BE2C (cell line): Measurements from ENCODE around the gene DENND6A.
"Not testable (repeated sequence)": the region's sequence is repeated elsewhere in the genome, so short reads cannot be mapped to it uniquely, and the experiment has no call there.

ENCODE experiments used
- DNase-seq: peaks from one replicate; pipeline ENCODE4 v3.0.0-alpha.2; 2020
- H3K27me3 ChIP-seq: fragments of 250-450 bp; sonication (Bioruptor Pico); 2 replicates; pipeline ENCODE4 v1.5.1; 2020; ENCODE audit warnings: mild to moderate bottlenecking
- H3K36me3 ChIP-seq: fragments of 250-450 bp; sonication (Bioruptor Pico); 2 replicates; pipeline ENCODE4 v1.5.1; 2020; ENCODE audit warnings: mild to moderate bottlenecking
- H3K4me1 ChIP-seq: fragments of 250-450 bp; sonication (Bioruptor Pico); 2 replicates; pipeline ENCODE4 v1.5.1; 2020
- H3K4me3 ChIP-seq: 2 replicates; pipeline ENCODE4 v1.5.1; 2011; ENCODE audit warnings: low read depth, low read length
- H3K9me3 ChIP-seq: fragments of 250-450 bp; sonication (Bioruptor Pico); 2 replicates; pipeline ENCODE4 v1.5.1; 2020
- CTCF ChIP-seq: IDR thresholded peaks from 2 replicates; pipeline ENCODE4 v1.5.1; 2012; ENCODE audit warnings: mild to moderate bottlenecking, low read depth, low read length

The DENND6A gene

GRCh38 chr3:57644740-57645139 is 48.1 kb downstream of the DENND6A start:
- no peak for DNase-seq
- TF ChIP-seq CTCF, result no peak
- Histone ChIP-seq H3K27me3 (no peaks in the 10 kb centered on the region), H3K4me1 (no peaks in the 10 kb centered on the region), H3K36me3 (no peaks in the 10 kb centered on the region), H3K4me3 (no peak overlapping the region), H3K9me3 (no peaks in the 10 kb centered on the region)

- H3K4me3 ChIP-seq, result no peak overlapping the region
- no peaks in the 10 kb centered on the region for H3K4me1 ChIP-seq
- H3K36me3 ChIP-seq, result no peaks in the 10 kb centered on the region
- no peak for DNase-seq
- H3K9me3 ChIP-seq, result no peaks in the 10 kb centered on the region
- TF ChIP-seq CTCF, result no peak
- H3K27me3 ChIP-seq, result no peaks in the 10 kb centered on the region
Measured at GRCh38 chr3:57637391-57637790, 55.5 kb downstream of the DENND6A start.

GRCh38 chr3:57634259-57634658 is 58.6 kb downstream of the DENND6A start:
- not testable (repeated sequence) for H3K4me3 ChIP-seq, H3K4me1 ChIP-seq, H3K36me3 ChIP-seq, H3K27me3 ChIP-seq, DNase-seq, H3K9me3 ChIP-seq

GRCh38 chr3:57627976-57628375 is 64.9 kb downstream of the DENND6A start:
- no peak for TF ChIP-seq CTCF
- Histone ChIP-seq H3K27me3 (no peaks in the 10 kb centered on the region), H3K4me3 (no peak overlapping the region), H3K36me3 (no peaks in the 10 kb centered on the region), H3K9me3 (no peaks in the 10 kb centered on the region), H3K4me1 (no peaks in the 10 kb centered on the region)
- DNase-seq, result no peak

- TF ChIP-seq CTCF, result no peak
Measured at GRCh38 chr3:57624801-57625200, 68.1 kb downstream of the DENND6A start.

GRCh38 chr3:57622362-57622761 is 70.5 kb downstream of the DENND6A start:
- DNase-seq, result no peak
- TF ChIP-seq CTCF, result no peak

More at GRCh38 chr3:57624801-57625200, 68.1 kb downstream of the DENND6A start:
- Histone ChIP-seq H3K9me3 (no peaks in the 10 kb centered on the region), H3K27me3 (no peaks in the 10 kb centered on the region), H3K4me1 (no peaks in the 10 kb centered on the region), H3K36me3 (no peaks in the 10 kb centered on the region), H3K4me3 (no peak overlapping the region)
- DNase-seq, result no peak

GRCh38 chr3:57617739-57618138 is 75.1 kb downstream of the DENND6A start:
- Histone ChIP-seq H3K36me3 (no peaks in the 10 kb centered on the region), H3K27me3 (no peaks in the 10 kb centered on the region), H3K4me1 (no peaks in the 10 kb centered on the region), H3K4me3 (no peak overlapping the region), H3K9me3 (no peaks in the 10 kb centered on the region)
- DNase-seq, result no peak
- TF ChIP-seq CTCF, result no peak

More at GRCh38 chr3:57622362-57622761, 70.5 kb downstream of the DENND6A start:
- no peak overlapping the region for H3K4me3 ChIP-seq
- no peaks in the 10 kb centered on the region for H3K27me3 ChIP-seq
- H3K36me3 ChIP-seq, result no peaks in the 10 kb centered on the region
- no peaks in the 10 kb centered on the region for H3K4me1 ChIP-seq
- H3K9me3 ChIP-seq, result no peaks in the 10 kb centered on the region
